Ovary (tissue), 9 donors: ENCODE measurements around the gene SDF4. TPM values are rescaled to one million over a fixed set of nuclear protein-coding genes. Genes with fewer than 3 reads are reported as not detected.

Experiments used
- DNase-seq, 5 donors: peaks; one replicate each; pipeline ENCODE4 v3.0.0-alpha.2; 2019 to 2020
- H3K27ac ChIP-seq, 2 donors: fragments of 200-600 bp; one replicate each; pipeline versions ENCODE4 v1.5.1 to v1.8.0; 2019 to 2022
- H3K27me3 ChIP-seq: fragments of 200-600 bp; one replicate; pipeline ENCODE4 v1.8.0; 2022
- H3K36me3 ChIP-seq: fragments of 200-600 bp; sonication (generic); one replicate; pipeline ENCODE4 v1.5.1; 2019
- H3K4me1 ChIP-seq: one replicate; pipeline ENCODE4 v1.8.1; 2013; ENCODE audit warnings: mild to moderate bottlenecking, moderate library complexity; ENCODE audit not compliant: insufficient read depth
- H3K4me3 ChIP-seq: fragments of 200-600 bp; sonication (generic); one replicate; pipeline ENCODE4 v1.5.1; 2017
- H3K9me3 ChIP-seq, 2 donors: fragments of 200-600 bp in 1 of 2; sonication (generic) in 1 of 2; one replicate each; pipeline versions ENCODE4 v1.5.1 to v1.8.1; 2013 to 2019; ENCODE audit warnings: mild to moderate bottlenecking in 1 of 2, moderate library complexity in 1 of 2
- CTCF ChIP-seq, 3 donors: fragments of 450-650 bp in 2 of 3; fragments of 200-600 bp in 1 of 3; IDR thresholded peaks; one replicate each; pipeline versions ENCODE4 v1.5.1 to v1.8.0; 2016 to 2022; ENCODE audit warnings: antibody characterized with exemption in 3 of 3, mild to moderate bottlenecking in 1 of 3
- EP300 ChIP-seq: sonication (generic); formaldehyde crosslinking; IDR thresholded peaks from one replicate; pipeline ENCODE4 v1.6.1; 2017; ENCODE audit warnings: antibody characterized with exemption
- POLR2A ChIP-seq: fragments of 450-650 bp; IDR thresholded peaks from one replicate; pipeline ENCODE4 v1.6.1; 2017; ENCODE audit warnings: antibody characterized with exemption, mild to moderate bottlenecking, moderate library complexity
- WGBS, 3 donors: extraction: QIAGEN DNeasy Blood & Tissue Kit in 1 of 3; methylation state at CpG; one replicate each; pipeline versions ENCODE4 v1.1.5 to v1.1.7; 2013 to 2017; 5-methylcytosine and 5-hydroxymethylcytosine counted together
- intact Hi-C, 4 donors: fragments of 100-400 bp; cut with DNase I; formaldehyde crosslinking; loops; one replicate each; pipeline versions ENCODE4 v1.11.0 to v1.15.1; 2022 to 2023
- polyA plus RNA-seq, 2 donors: library from polyadenylated mRNA; stranded (reverse); fragments of 200-250 nt in 1 of 2; fragments of 350-450 nt in 1 of 2; fragmentation: Illumina TruSeq in 1 of 2; extraction: RNeasy Lipid Tissue Mini Kit (QIAGEN cat#74804) in 1 of 2; gene quantifications; one replicate each; pipeline ENCODE4 v1.2.3, GENCODE V29; 2013 to 2014
- total RNA-seq, 7 donors: library from RNA; depleted of rRNA in 2 of 7; stranded (reverse); fragments of >200 nt in 2 of 7; fragmentation: NEBNext Ultra II Directional in 3 of 7; extraction: Animal tissue kit (Norgen Biotek cat#: 25700) in 3 of 7; gene quantifications; one replicate each; pipeline versions ENCODE4 v1.1.0 to v1.2.4, GENCODE V29; 2016 to 2023
- donor health status: DM: no; HTN: no; CAD: no; lungs with moderate emphysema.
- donor health status: DM: no; HTN: no; CAD: no.
- donor health status: Bipolar disorder and iron deficiency.
- donor health status: DM: yes; HTN: yes; CAD: no.
- donor health status: DM: no; HTN: no; CAD: no.
- donor health status: DM: yes; HTN: yes; CAD: no.

SDF4 gene
- total and polyA plus RNA-seq, 9 donors: 32.5 to 145 (median 116) TPM

DNA sequence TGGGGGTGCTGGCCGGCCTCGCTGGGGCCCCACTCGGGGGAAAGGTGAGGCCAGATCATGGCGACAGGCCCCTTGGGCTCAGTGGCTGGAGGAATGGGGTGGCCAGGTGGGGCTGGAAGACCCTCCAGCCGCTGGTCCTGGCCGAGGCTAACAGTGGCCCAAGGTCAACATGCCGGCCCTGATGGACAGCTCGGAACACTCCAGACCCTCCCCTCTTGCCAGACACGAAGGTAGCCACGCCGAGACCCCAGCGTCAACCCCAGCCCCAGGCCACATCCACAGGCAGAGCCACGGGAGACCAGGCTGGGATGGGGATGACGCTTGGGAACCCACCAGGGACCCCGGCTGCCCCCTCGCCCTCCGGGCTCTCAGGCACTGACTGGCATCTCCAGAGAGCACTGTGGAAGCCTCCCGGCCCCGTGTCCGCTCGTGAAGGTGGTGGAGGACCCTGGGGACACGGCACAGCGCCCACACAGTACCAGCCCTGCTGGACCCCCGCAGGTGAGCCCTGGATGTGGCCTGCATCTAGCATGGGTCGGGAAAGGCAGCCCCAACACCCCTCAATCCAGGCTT is 15.6 kb upstream of the SDF4 start:
- DNase-seq: no peak
- TF ChIP-seq POLR2A (no peak), CTCF (IDR thresholded peaks at IDR 0.05) (no peak), EP300 (no peak)
- WGBS, 3 donors: 44 to 65% (median 47%) methylated on average over 22 to 25 of the region's 25 CpGs
- H3K4me3 ChIP-seq: no peak overlapping the region
- H3K27ac ChIP-seq: no peak overlapping the region
- intact Hi-C loops: loop anchor here in 1 of 4 donors (5.0 kb wide), 1 partner anchor 410 kb away; no protein-coding TSS in a partner anchor
- no peaks in the 10 kb centered on the region for H3K36me3 ChIP-seq
- H3K27me3 ChIP-seq: no peaks in the 10 kb centered on the region
- no peaks in the 10 kb centered on the region for H3K9me3 ChIP-seq
- no peaks in the 10 kb centered on the region for H3K4me1 ChIP-seq

- H3K27ac ChIP-seq: no peak within 1 kb of the TSS
- intact Hi-C loops: loop anchor here in 1 of 4 donors (5.0 kb wide), 1 partner anchor 409 kb away; no protein-coding TSS in a partner anchor
- H3K4me1 ChIP-seq: no peaks in the 10 kb centered on the region
- TF ChIP-seq EP300: no peak
- TF ChIP-seq POLR2A: no peak
- H3K36me3 ChIP-seq: no peaks in the 10 kb centered on the region
- no peak within 1 kb of the TSS for H3K4me3 ChIP-seq
- whole genome bisulfite sequencing, 3 donors: 2 to 4% (median 3%) methylated on average over 49 to 74 of the region's 74 CpGs
- DNase-seq: no peak
- H3K9me3 ChIP-seq: no peaks in the 10 kb centered on the region
- H3K27me3 ChIP-seq: peaks cover under 1% of the 10 kb centered on the region
These were observed 15.0 kb upstream of the SDF4 start, which contains the start of gene C1QTNF12 for GRCh38 chr1:1246577-1247340. Gene C1QTNF12, minus strand, starts transcription at chr1:1246722. Its CDS starts 32 bp downstream, at chr1:1246690.

- 29 to 64% (median 30%) methylated on average over 13 to 45 of the region's 45 CpGs for WGBS, 3 donors
- no peak overlapping the region for H3K4me3 ChIP-seq
- no peak for DNase-seq
- no peaks in the 10 kb centered on the region for H3K9me3 ChIP-seq
- H3K36me3 ChIP-seq: no peaks in the 10 kb centered on the region
- H3K27ac ChIP-seq: no peak overlapping the region
- no peaks in the 10 kb centered on the region for H3K4me1 ChIP-seq
- TF ChIP-seq EP300: no peak
- TF ChIP-seq POLR2A: no peak
- TF ChIP-seq CTCF (IDR thresholded peaks at IDR 0.05): no peak
- peaks cover 6% of the 10 kb centered on the region for H3K27me3 ChIP-seq
- intact Hi-C loops: loop anchor here in 1 of 4 donors (5.0 kb wide), 1 partner anchor 409 kb away; no protein-coding TSS in a partner anchor
These were observed 14.2 kb upstream of the SDF4 start for GRCh38 chr1:1245817-1246576.

GRCh38 chr1:1245178-1245816 is 13.5 kb upstream of the SDF4 start:
- no peaks in the 10 kb centered on the region for H3K36me3 ChIP-seq
- peaks cover 6% of the 10 kb centered on the region for H3K27me3 ChIP-seq
- no peaks in the 10 kb centered on the region for H3K4me1 ChIP-seq
- no peak overlapping the region for H3K4me3 ChIP-seq
- no peak for DNase-seq
- no peak overlapping the region for H3K27ac ChIP-seq
- no peak for TF ChIP-seq EP300
- no peak for TF ChIP-seq POLR2A
- intact Hi-C loops: loop anchor here in 1 of 4 donors (5.0 kb wide), 1 partner anchor 408 kb away; no protein-coding TSS in a partner anchor
- WGBS, 3 donors: 48 to 56% (median 56%) methylated on average over 11 to 22 of the region's 23 CpGs
- H3K9me3 ChIP-seq: no peaks in the 10 kb centered on the region
